Measurements from ENCODE around the gene ORAI1. TPM values are rescaled to one million over a fixed set of nuclear protein-coding genes. Genes with fewer than 3 reads are reported as not detected.

The ORAI1 gene
- total and polyA plus RNA-seq, 2 experiments from 2014 or later: 15.0 to 39.1 TPM

GRCh38 chr12:121688966-121689365 is 62.6 kb downstream of the ORAI1 start:
- TF ChIP-seq EZH2 (IDR thresholded peaks at IDR 0.05; ENCODE audit: borderline replicate concordance): no peak
- TF ChIP-seq CTCF (IDR thresholded peaks at IDR 0.05; ENCODE audit: poor library complexity): no peak
- no peak for TF ChIP-seq EZH2phosphoT487 (IDR thresholded peaks at IDR 0.05; ENCODE audit: low read depth, severe bottlenecking, unreplicated experiment)
- H3K4me3 ChIP-seq: no peak overlapping the region
- no peaks in the 10 kb centered on the region for H3K79me2 ChIP-seq
- no peaks in the 10 kb centered on the region for H3K9me2 ChIP-seq (replicated peaks; ENCODE audit: insufficient read depth)
- H4K20me1 ChIP-seq (ENCODE audit: insufficient read depth, poor library complexity, severe bottlenecking): no peaks in the 10 kb centered on the region
- H2AFZ ChIP-seq: no peak overlapping the region
- H3K27ac ChIP-seq: no peak overlapping the region
- no peaks in the 10 kb centered on the region for H3K9me3 ChIP-seq (ENCODE audit: low read depth)
- H3K36me3 ChIP-seq (replicated peaks; ENCODE audit: insufficient read depth, low read depth): no peaks in the 10 kb centered on the region
- DNase-seq (ENCODE audit: low spot score): no peak
- H3K4me2 ChIP-seq: no peak overlapping the region
- WGBS (ENCODE audit: low lambda C conversion rate, missing lambda C conversion rate): 61% methylated on average over 3 of the region's 3 CpGs
- no peaks in the 10 kb centered on the region for H3K4me1 ChIP-seq (ENCODE audit: insufficient read depth)
- H3K27me3 ChIP-seq: no peaks in the 10 kb centered on the region

GRCh38 chr12:121689430-121689829 is 63.1 kb downstream of the ORAI1 start:
- Histone ChIP-seq H3K27ac (no peak overlapping the region), H3K27me3 (no peaks in the 10 kb centered on the region), H3K36me3 (replicated peaks; ENCODE audit: insufficient read depth, low read depth) (no peaks in the 10 kb centered on the region), H3K79me2 (no peaks in the 10 kb centered on the region), H2AFZ (no peak overlapping the region), H3K9me2 (replicated peaks; ENCODE audit: insufficient read depth) (no peaks in the 10 kb centered on the region), H3K4me3 (no peak overlapping the region), H3K9me3 (ENCODE audit: low read depth) (no peaks in the 10 kb centered on the region), H3K4me1 (ENCODE audit: insufficient read depth) (no peaks in the 10 kb centered on the region), H3K4me2 (no peak overlapping the region), H4K20me1 (ENCODE audit: insufficient read depth, poor library complexity, severe bottlenecking) (no peaks in the 10 kb centered on the region)
- DNase-seq (ENCODE audit: low spot score): no peak
- WGBS (ENCODE audit: low lambda C conversion rate, missing lambda C conversion rate): 95% methylated on average over 2 of the region's 2 CpGs
- TF ChIP-seq EZH2phosphoT487 (IDR thresholded peaks at IDR 0.05; ENCODE audit: low read depth, severe bottlenecking, unreplicated experiment): no peak
- TF ChIP-seq EZH2 (IDR thresholded peaks at IDR 0.05; ENCODE audit: borderline replicate concordance): no peak
- no peak for TF ChIP-seq CTCF (IDR thresholded peaks at IDR 0.05; ENCODE audit: poor library complexity)

Small RNA genes within 50 kb of the gene (small RNA-seq; reads per million reads assigned to genes)
- not detected for gene RNU6-1004P

Other genes starting within 250 kb of the ORAI1 start
- gene RNF34, start 226.4 kb upstream of the ORAI1 start, total RNA-seq: 37.0 and 53.3 TPM in 2 replicates
- 40.2 and 42.2 TPM in 2 replicates for gene RNF34, start 226.4 kb upstream of the ORAI1 start, polyA plus RNA-seq
- 18.8 and 22.7 TPM in 2 replicates for gene KDM2B, start 45.5 kb upstream of the ORAI1 start, total RNA-seq
- 13.6 and 18.9 TPM in 2 replicates for gene KDM2B, start 45.5 kb upstream of the ORAI1 start, polyA plus RNA-seq
- 0.27 and 0.68 TPM in 2 replicates for gene MORN3, start 43.1 kb downstream of the ORAI1 start, total RNA-seq
- 0.10 and 1.3 TPM in 2 replicates for gene MORN3, start 43.1 kb downstream of the ORAI1 start, polyA plus RNA-seq
- gene TMEM120B, start 86.2 kb downstream of the ORAI1 start, total RNA-seq: 4.7 and 9.5 TPM in 2 replicates
- gene TMEM120B, start 86.2 kb downstream of the ORAI1 start, polyA plus RNA-seq: 5.5 and 11.5 TPM in 2 replicates
- 38.7 and 45.3 TPM in 2 replicates for gene RHOF, start 167.2 kb downstream of the ORAI1 start, total RNA-seq
- gene RHOF, start 167.2 kb downstream of the ORAI1 start, polyA plus RNA-seq: 40.4 and 43.6 TPM in 2 replicates
- 2.7 and 3.8 TPM in 2 replicates for gene SETD1B, start 177.5 kb downstream of the ORAI1 start, total RNA-seq
- gene SETD1B, start 177.5 kb downstream of the ORAI1 start, polyA plus RNA-seq: 2.5 and 2.7 TPM in 2 replicates
- 35.8 and 39.2 TPM in 2 replicates for gene HPD, start 232.3 kb downstream of the ORAI1 start, total RNA-seq
- 9.2 and 20.9 TPM in 2 replicates for gene HPD, start 232.3 kb downstream of the ORAI1 start, polyA plus RNA-seq

Data from hepatocyte (in vitro differentiated cells).